HG03159 (cell line): ENCODE results near the gene BMP6.

Experiments
- ATAC-seq: cut with Tn5 transposase; IDR thresholded peaks from one replicate; pipeline ENCODE4 v1.9.1; 2021; ENCODE audit warnings: mild to moderate bottlenecking, moderate library complexity; ENCODE audit not compliant: unreplicated experiment

Gene BMP6

GRCh38 chr6:7821426-7821825 is 95.5 kb downstream of the BMP6 start:
- ATAC-seq = no peak

- no peak for ATAC-seq
Observed at GRCh38 chr6:7823552-7823951, 97.7 kb downstream of the BMP6 start.

GRCh38 chr6:7825986-7826385 is 100.1 kb downstream of the BMP6 start:
- ATAC-seq = no peak

GRCh38 chr6:7827142-7827541 is 101.2 kb downstream of the BMP6 start:
- no peak for ATAC-seq

GRCh38 chr6:7828124-7828523 is 102.2 kb downstream of the BMP6 start:
- no peak for ATAC-seq

GRCh38 chr6:7832904-7833750 is 107.2 kb downstream of the BMP6 start:
- no peak for ATAC-seq

GRCh38 chr6:7833751-7834070 is 107.8 kb downstream of the BMP6 start:
- ATAC-seq = no peak

- no peak for ATAC-seq
Observed at GRCh38 chr6:7836371-7837026, 110.6 kb downstream of the BMP6 start.

- ATAC-seq = no peak
Observed at GRCh38 chr6:7841781-7842468, 116.0 kb downstream of the BMP6 start.

- no peak for ATAC-seq
Observed at GRCh38 chr6:7846966-7847818, 121.3 kb downstream of the BMP6 start.

- ATAC-seq = no peak
Observed at GRCh38 chr6:7848229-7848628, 122.3 kb downstream of the BMP6 start.

GRCh38 chr6:7851780-7852179 is 125.9 kb downstream of the BMP6 start:
- no peak for ATAC-seq

GRCh38 chr6:7859591-7859990 is 133.7 kb downstream of the BMP6 start:
- no peak for ATAC-seq

GRCh38 chr6:7865781-7866180 is 139.9 kb downstream of the BMP6 start:
- ATAC-seq = no peak

- no peak for ATAC-seq
Observed at GRCh38 chr6:7866526-7866925, 140.6 kb downstream of the BMP6 start.

GRCh38 chr6:7868926-7869325 is 143.0 kb downstream of the BMP6 start:
- no peak for ATAC-seq

- no peak for ATAC-seq
Observed at GRCh38 chr6:7878401-7878964, 152.6 kb downstream of the BMP6 start.

GRCh38 chr6:7879043-7879442 is 153.1 kb downstream of the BMP6 start:
- no peak for ATAC-seq

- ATAC-seq = no peak
Observed at GRCh38 chr6:7879579-7879978, 153.7 kb downstream of the BMP6 start.

GRCh38 chr6:7879980-7880717 is 154.2 kb downstream of the BMP6 start:
- ATAC-seq = no peak
